Testis (tissue), 3 donors: ENCODE data around the gene GYS1. TPM values are rescaled to one million over a fixed set of nuclear protein-coding genes. Genes with fewer than 3 reads are reported as not detected.

Source experiments
- DNase-seq: peaks from one replicate; pipeline ENCODE4 v3.0.0-alpha.2; 2019
- H3K27ac ChIP-seq, 2 donors: fragments of 200-600 bp; sonication (generic); one replicate each; pipeline ENCODE4 v1.5.1; 2019
- H3K27me3 ChIP-seq: fragments of 200-600 bp; sonication (generic); one replicate; pipeline ENCODE4 v1.5.1; 2019
- H3K36me3 ChIP-seq: fragments of 200-600 bp; sonication (generic); one replicate; pipeline ENCODE4 v1.5.1; 2017; ENCODE audit warnings: low read depth; ENCODE audit errors: missing control alignments
- H3K4me1 ChIP-seq: fragments of 200-600 bp; sonication (generic); one replicate; pipeline ENCODE4 v1.5.1; 2019
- H3K4me3 ChIP-seq, 2 donors: fragments of 200-600 bp; sonication (generic); one replicate each; pipeline ENCODE4 v1.5.1; 2017 to 2019
- H3K9me3 ChIP-seq: fragments of 200-600 bp; sonication (generic); one replicate; pipeline ENCODE4 v1.5.1; 2017
- POLR2A ChIP-seq: fragments of 450-650 bp; IDR thresholded peaks from one replicate; pipeline ENCODE4 v1.6.1; 2017; ENCODE audit warnings: antibody characterized with exemption, mild to moderate bottlenecking, moderate library complexity
- WGBS, 2 donors: methylation state at CpG; one replicate each; pipeline ENCODE4 v1.1.5; 2018; 5-methylcytosine and 5-hydroxymethylcytosine counted together
- intact Hi-C: fragments of 100-400 bp; cut with DNase I; formaldehyde crosslinking; loops from one replicate; pipeline ENCODE4 v1.15.1; 2023; ENCODE audit warnings: low total_unique reads
- polyA plus RNA-seq: library from polyadenylated mRNA; stranded (reverse); fragments of 350-450 nt; fragmentation: Illumina TruSeq; extraction: RNeasy Lipid Tissue Mini Kit (QIAGEN cat#74804); gene quantifications from one replicate; pipeline ENCODE4 v1.2.3, GENCODE V29; 2014; ENCODE audit warnings: low read depth, low replicate concordance; ENCODE audit not compliant: insufficient read depth
- total RNA-seq, 2 donors: library from RNA; depleted of rRNA; stranded (reverse); fragments of >200 nt; gene quantifications; one replicate each; pipeline ENCODE4 v1.2.3, GENCODE V29; 2016
- TF ChIP-seq, protein P1 (sequence below), 3 experiments: fragments of 450-650 bp in 2 of 3; fragments of 200-600 bp in 1 of 3; sonication (generic) in 1 of 3; IDR thresholded peaks; one replicate each; pipeline ENCODE4 v1.5.1; 2016 to 2019; ENCODE audit warnings: antibody characterized with exemption in 3 of 3, mild to moderate bottlenecking in 2 of 3, moderate library complexity in 1 of 3

Gene GYS1
- total and polyA plus RNA-seq, 3 donors from 2014 or later, result 13.8 to 23.6 (median 21.1) TPM

DNA sequence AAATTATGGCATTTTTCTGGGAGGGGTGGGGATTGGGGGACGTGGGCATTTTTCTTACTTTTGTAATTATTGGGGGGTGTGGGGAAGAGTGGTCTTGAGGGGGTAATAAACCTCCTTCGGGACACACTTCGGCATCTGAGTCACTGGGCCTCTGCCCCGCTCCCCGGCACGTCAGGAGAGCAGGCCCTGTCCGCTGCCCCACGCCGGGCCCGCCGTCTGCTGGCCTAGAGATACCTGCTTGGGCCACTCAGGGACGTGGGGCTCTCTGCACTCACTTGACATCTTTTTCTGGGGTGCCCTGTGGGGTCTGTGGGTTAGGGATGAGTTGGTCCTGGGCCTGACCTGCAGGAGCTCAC lies 31.5 kb downstream of the GYS1 start:
- peaks cover 29% of the 10 kb centered on the region for H3K4me1 ChIP-seq
- TF ChIP-seq, protein P1, sequence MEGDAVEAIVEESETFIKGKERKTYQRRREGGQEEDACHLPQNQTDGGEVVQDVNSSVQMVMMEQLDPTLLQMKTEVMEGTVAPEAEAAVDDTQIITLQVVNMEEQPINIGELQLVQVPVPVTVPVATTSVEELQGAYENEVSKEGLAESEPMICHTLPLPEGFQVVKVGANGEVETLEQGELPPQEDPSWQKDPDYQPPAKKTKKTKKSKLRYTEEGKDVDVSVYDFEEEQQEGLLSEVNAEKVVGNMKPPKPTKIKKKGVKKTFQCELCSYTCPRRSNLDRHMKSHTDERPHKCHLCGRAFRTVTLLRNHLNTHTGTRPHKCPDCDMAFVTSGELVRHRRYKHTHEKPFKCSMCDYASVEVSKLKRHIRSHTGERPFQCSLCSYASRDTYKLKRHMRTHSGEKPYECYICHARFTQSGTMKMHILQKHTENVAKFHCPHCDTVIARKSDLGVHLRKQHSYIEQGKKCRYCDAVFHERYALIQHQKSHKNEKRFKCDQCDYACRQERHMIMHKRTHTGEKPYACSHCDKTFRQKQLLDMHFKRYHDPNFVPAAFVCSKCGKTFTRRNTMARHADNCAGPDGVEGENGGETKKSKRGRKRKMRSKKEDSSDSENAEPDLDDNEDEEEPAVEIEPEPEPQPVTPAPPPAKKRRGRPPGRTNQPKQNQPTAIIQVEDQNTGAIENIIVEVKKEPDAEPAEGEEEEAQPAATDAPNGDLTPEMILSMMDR (IDR thresholded peaks at IDR 0.05), result no peak
- TF ChIP-seq POLR2A, result no peak
- no peaks in the 10 kb centered on the region for H3K36me3 ChIP-seq
- no peaks in the 10 kb centered on the region for H3K9me3 ChIP-seq
- DNase-seq, result no peak
- intact Hi-C loops, result no loop called here
- H3K4me3 ChIP-seq, result no peak overlapping the region
- H3K27me3 ChIP-seq, result no peaks in the 10 kb centered on the region
- WGBS, 2 donors, result 76 to 83% methylated on average over 12 of the region's 12 CpGs
- H3K27ac ChIP-seq, result no peak overlapping the region

DNA sequence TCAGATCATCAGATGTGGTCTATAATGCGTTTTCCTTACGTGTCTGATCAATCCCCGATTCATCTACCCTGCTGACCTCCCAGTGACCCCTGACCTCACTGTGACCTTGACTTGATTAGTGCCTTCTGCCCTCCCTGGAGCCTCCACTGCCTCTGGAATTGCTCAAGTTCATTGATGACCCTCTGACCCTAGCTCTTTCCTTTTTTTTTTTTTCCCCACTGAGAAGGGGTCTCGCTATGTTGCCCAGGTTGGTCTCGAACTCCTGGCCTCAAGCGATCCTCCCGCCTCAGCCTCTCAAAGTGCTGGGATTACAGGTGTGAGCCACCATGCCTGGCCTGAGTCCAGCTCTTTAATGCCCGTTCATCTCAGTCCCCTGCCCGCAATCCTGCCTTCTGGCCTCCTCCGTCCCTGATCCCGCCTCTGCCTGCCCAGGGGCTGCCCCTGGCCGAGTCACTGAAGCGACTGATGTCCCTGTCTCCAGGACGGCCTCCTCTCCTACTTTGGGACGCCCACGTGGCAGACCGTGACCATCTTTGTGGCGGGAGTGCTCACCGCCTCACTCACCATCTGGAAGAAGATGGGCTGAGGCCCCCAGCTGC lies 32.0 kb downstream of the GYS1 start:
- no peak for TF ChIP-seq POLR2A
- TF ChIP-seq, protein P1 (IDR thresholded peaks at IDR 0.05), result no peak
- Histone ChIP-seq H3K4me1 (peaks cover 25% of the 10 kb centered on the region), H3K9me3 (no peaks in the 10 kb centered on the region), H3K4me3 (no peak overlapping the region), H3K27me3 (no peaks in the 10 kb centered on the region), H3K27ac (no peak overlapping the region), H3K36me3 (no peaks in the 10 kb centered on the region)
- intact Hi-C loops, result no loop called here
- no peak for DNase-seq
- WGBS, 2 donors, result 90% methylated on average over 19 of the region's 19 CpGs

- intact Hi-C loops, result no loop called here
Measured at GRCh38 chr19:48959341-48960239, 33.5 kb downstream of the GYS1 start.

GRCh38 chr19:48958006-48958405 lies 35.1 kb downstream of the GYS1 start:
- Histone ChIP-seq H3K27me3 (no peaks in the 10 kb centered on the region), H3K9me3 (no peaks in the 10 kb centered on the region), H3K36me3 (no peaks in the 10 kb centered on the region), H3K4me1 (peaks cover 13% of the 10 kb centered on the region), H3K27ac (no peak overlapping the region), H3K4me3 (no peak overlapping the region)
- DNase-seq, result no peak
- intact Hi-C loops, result no loop called here
- 95 to 96% methylated on average over 8 of the region's 8 CpGs for WGBS, 2 donors
- no peak for TF ChIP-seq POLR2A
- TF ChIP-seq, protein P1 (IDR thresholded peaks at IDR 0.05), result no peak

More at GRCh38 chr19:48959341-48960239, 33.5 kb downstream of the GYS1 start:
- DNase-seq, result no peak
- TF ChIP-seq, protein P1 (IDR thresholded peaks at IDR 0.05), result no peak
- TF ChIP-seq POLR2A, result no peak
- H3K27me3 ChIP-seq, result no peaks in the 10 kb centered on the region
- H3K4me3 ChIP-seq, result no peak overlapping the region
- no peak overlapping the region for H3K27ac ChIP-seq
- H3K36me3 ChIP-seq, result no peaks in the 10 kb centered on the region
- WGBS, 2 donors, result 85 to 87% methylated on average over 16 of the region's 16 CpGs
- peaks cover 23% of the 10 kb centered on the region for H3K4me1 ChIP-seq
- no peaks in the 10 kb centered on the region for H3K9me3 ChIP-seq
